Liver (tissue), 3 donors: ENCODE data around the gene CSMD2.

Experiments
- EGR1 ChIP-seq, 2 donors: IDR thresholded peaks; 2 replicates each; pipeline ENCODE4 v1.6.1; 2016 to 2018; ENCODE audit warnings: antibody characterized with exemption in 2 of 2, low read depth in 2 of 2
- FOXA1 ChIP-seq: IDR thresholded peaks from 2 replicates; pipeline ENCODE4 v1.6.1; 2016; ENCODE audit warnings: antibody characterized with exemption
- GABPA ChIP-seq, 2 donors: IDR thresholded peaks in 1 of 2; conservative IDR thresholded peaks in 1 of 2; 2 replicates each; pipeline ENCODE4 v1.6.1; 2016; ENCODE audit warnings: antibody characterized with exemption in 2 of 2, mild to moderate bottlenecking in 1 of 2, moderate library complexity in 1 of 2
- HNF4G ChIP-seq: IDR thresholded peaks from 2 replicates; pipeline ENCODE4 v1.6.1; 2016; ENCODE audit warnings: antibody characterized with exemption
- JUND ChIP-seq, 2 donors: IDR thresholded peaks; 2 replicates each; pipeline ENCODE4 v1.6.1; 2016; ENCODE audit warnings: antibody characterized with exemption in 2 of 2
- RAD21 ChIP-seq, 2 donors: IDR thresholded peaks; 2 replicates each; pipeline ENCODE4 v1.6.1; 2016; ENCODE audit warnings: antibody characterized with exemption in 2 of 2, mild to moderate bottlenecking in 2 of 2
- RXRA ChIP-seq, 2 donors: IDR thresholded peaks; 2 replicates each; pipeline ENCODE4 v1.6.1; 2017 to 2018; ENCODE audit warnings: antibody characterized with exemption in 2 of 2, mild to moderate bottlenecking in 1 of 2
- TAF1 ChIP-seq: conservative IDR thresholded peaks from 2 replicates; pipeline ENCODE4 v1.6.1; 2016; ENCODE audit warnings: antibody characterized with exemption, mild to moderate bottlenecking
- YY1 ChIP-seq: IDR thresholded peaks from 2 replicates; pipeline ENCODE4 v1.6.1; 2016; ENCODE audit warnings: antibody characterized with exemption, mild to moderate bottlenecking
- TF ChIP-seq, protein P1 (sequence below): fragments of 150-350 bp; IDR thresholded peaks from 2 replicates; pipeline ENCODE4 v1.5.1; 2017; ENCODE audit warnings: improper control_type of control experiment, low read depth, low read length; ENCODE audit not compliant: missing input control
- TF ChIP-seq, protein P2 (sequence below): IDR thresholded peaks from 2 replicates; pipeline ENCODE4 v1.6.1; 2016; ENCODE audit warnings: antibody characterized with exemption, mild to moderate bottlenecking
- TF ChIP-seq, protein P3 (sequence below): IDR thresholded peaks from 2 replicates; pipeline ENCODE4 v1.6.1; 2016; ENCODE audit warnings: antibody characterized with exemption
- TF ChIP-seq, protein P4 (sequence below): IDR thresholded peaks from 2 replicates; pipeline ENCODE4 v1.6.1; 2016; ENCODE audit warnings: antibody characterized with exemption
- TF ChIP-seq, protein P5 (sequence below): IDR thresholded peaks from 2 replicates; pipeline ENCODE4 v1.6.1; 2016; ENCODE audit warnings: antibody characterized with exemption
- donor health status: healthy.
- donor health status: healthy.

DNA sequence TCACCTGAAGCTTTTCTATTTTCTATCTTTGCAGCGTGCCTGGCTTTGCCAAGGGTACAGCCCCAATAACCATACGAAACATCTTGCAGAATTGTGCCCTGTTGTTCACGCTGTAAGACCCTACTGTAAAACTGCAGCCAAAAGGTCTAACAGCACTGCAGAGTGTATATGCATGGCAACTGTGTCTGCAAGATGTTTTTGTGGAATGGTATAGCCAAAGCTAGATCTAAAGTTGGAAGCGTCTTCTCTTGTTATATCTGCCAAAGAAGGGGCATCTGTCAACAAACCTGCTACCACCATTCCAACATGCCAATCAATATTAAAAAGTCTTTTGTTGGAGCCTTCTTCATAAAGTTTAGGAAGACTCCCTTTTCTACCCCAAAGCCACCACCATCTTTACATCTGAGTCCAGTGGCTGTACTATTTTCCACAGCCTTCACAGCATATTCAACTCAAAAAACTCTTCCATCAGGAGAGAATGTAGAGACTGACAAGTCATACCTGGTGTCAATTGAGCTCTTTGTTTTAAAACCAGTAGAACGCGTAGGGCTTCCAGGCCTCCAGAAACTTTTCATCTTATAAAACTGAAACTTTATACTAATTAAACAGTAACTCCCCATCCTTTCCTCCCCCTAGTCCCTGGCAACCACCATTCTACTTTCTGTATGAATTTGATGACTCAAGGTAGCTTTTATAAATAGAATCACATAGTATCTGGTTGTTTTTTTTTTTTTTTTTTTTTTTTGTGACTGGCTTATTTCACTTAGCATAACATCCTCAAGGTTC, 652.6 kb downstream of the CSMD2 start:
- TF ChIP-seq, protein P1, sequence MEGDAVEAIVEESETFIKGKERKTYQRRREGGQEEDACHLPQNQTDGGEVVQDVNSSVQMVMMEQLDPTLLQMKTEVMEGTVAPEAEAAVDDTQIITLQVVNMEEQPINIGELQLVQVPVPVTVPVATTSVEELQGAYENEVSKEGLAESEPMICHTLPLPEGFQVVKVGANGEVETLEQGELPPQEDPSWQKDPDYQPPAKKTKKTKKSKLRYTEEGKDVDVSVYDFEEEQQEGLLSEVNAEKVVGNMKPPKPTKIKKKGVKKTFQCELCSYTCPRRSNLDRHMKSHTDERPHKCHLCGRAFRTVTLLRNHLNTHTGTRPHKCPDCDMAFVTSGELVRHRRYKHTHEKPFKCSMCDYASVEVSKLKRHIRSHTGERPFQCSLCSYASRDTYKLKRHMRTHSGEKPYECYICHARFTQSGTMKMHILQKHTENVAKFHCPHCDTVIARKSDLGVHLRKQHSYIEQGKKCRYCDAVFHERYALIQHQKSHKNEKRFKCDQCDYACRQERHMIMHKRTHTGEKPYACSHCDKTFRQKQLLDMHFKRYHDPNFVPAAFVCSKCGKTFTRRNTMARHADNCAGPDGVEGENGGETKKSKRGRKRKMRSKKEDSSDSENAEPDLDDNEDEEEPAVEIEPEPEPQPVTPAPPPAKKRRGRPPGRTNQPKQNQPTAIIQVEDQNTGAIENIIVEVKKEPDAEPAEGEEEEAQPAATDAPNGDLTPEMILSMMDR = no peak
- TF ChIP-seq RXRA (IDR thresholded peaks at IDR 0.05) = no peak
- no peak for TF ChIP-seq GABPA (IDR thresholded peaks at IDR 0.05 in 1 of 2, conservative IDR thresholded peaks at IDR 0.05 in 1 of 2)
- no peak for TF ChIP-seq EGR1 (IDR thresholded peaks at IDR 0.05; ENCODE audit: low read depth in 2 of 2)
- TF ChIP-seq RAD21 (IDR thresholded peaks at IDR 0.05) = no peak
- no peak for TF ChIP-seq FOXA1
- TF ChIP-seq, protein P2, sequence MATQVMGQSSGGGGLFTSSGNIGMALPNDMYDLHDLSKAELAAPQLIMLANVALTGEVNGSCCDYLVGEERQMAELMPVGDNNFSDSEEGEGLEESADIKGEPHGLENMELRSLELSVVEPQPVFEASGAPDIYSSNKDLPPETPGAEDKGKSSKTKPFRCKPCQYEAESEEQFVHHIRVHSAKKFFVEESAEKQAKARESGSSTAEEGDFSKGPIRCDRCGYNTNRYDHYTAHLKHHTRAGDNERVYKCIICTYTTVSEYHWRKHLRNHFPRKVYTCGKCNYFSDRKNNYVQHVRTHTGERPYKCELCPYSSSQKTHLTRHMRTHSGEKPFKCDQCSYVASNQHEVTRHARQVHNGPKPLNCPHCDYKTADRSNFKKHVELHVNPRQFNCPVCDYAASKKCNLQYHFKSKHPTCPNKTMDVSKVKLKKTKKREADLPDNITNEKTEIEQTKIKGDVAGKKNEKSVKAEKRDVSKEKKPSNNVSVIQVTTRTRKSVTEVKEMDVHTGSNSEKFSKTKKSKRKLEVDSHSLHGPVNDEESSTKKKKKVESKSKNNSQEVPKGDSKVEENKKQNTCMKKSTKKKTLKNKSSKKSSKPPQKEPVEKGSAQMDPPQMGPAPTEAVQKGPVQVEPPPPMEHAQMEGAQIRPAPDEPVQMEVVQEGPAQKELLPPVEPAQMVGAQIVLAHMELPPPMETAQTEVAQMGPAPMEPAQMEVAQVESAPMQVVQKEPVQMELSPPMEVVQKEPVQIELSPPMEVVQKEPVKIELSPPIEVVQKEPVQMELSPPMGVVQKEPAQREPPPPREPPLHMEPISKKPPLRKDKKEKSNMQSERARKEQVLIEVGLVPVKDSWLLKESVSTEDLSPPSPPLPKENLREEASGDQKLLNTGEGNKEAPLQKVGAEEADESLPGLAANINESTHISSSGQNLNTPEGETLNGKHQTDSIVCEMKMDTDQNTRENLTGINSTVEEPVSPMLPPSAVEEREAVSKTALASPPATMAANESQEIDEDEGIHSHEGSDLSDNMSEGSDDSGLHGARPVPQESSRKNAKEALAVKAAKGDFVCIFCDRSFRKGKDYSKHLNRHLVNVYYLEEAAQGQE = no peak
- TF ChIP-seq, protein P3, sequence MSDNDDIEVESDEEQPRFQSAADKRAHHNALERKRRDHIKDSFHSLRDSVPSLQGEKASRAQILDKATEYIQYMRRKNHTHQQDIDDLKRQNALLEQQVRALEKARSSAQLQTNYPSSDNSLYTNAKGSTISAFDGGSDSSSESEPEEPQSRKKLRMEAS = no peak
- TF ChIP-seq HNF4G = no peak
- TF ChIP-seq JUND (IDR thresholded peaks at IDR 0.05) = no peak
- TF ChIP-seq TAF1 = no peak
- TF ChIP-seq, protein P4, sequence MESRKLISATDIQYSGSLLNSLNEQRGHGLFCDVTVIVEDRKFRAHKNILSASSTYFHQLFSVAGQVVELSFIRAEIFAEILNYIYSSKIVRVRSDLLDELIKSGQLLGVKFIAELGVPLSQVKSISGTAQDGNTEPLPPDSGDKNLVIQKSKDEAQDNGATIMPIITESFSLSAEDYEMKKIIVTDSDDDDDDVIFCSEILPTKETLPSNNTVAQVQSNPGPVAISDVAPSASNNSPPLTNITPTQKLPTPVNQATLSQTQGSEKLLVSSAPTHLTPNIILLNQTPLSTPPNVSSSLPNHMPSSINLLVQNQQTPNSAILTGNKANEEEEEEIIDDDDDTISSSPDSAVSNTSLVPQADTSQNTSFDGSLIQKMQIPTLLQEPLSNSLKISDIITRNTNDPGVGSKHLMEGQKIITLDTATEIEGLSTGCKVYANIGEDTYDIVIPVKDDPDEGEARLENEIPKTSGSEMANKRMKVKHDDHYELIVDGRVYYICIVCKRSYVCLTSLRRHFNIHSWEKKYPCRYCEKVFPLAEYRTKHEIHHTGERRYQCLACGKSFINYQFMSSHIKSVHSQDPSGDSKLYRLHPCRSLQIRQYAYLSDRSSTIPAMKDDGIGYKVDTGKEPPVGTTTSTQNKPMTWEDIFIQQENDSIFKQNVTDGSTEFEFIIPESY = no peak
- no peak for TF ChIP-seq YY1
- TF ChIP-seq, protein P5, sequence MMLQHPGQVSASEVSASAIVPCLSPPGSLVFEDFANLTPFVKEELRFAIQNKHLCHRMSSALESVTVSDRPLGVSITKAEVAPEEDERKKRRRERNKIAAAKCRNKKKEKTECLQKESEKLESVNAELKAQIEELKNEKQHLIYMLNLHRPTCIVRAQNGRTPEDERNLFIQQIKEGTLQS = no peak
